ENCODE results near the gene IL1RAPL1.

GRCh38 chrX:28835991-28836390 is 248.7 kb downstream of the IL1RAPL1 start:
- TF ChIP-seq POLR2A (IDR thresholded peaks at IDR 0.05; ENCODE audit: extremely low read depth, insufficient read length) (no peak), CTCF (IDR thresholded peaks at IDR 0.05; ENCODE audit: low read depth, low read length) (no peak)

Data from NB4 (cell line).